Measurements from ENCODE around the gene FADS6. TPM values are rescaled to one million over a fixed set of nuclear protein-coding genes. Genes with fewer than 3 reads are reported as not detected.

Gene FADS6
- total and polyA plus RNA-seq, 10 of the 15 experiments (the other 5 are each of a cell fraction or from before 2014, with no cell fraction given): not detected

DNA sequence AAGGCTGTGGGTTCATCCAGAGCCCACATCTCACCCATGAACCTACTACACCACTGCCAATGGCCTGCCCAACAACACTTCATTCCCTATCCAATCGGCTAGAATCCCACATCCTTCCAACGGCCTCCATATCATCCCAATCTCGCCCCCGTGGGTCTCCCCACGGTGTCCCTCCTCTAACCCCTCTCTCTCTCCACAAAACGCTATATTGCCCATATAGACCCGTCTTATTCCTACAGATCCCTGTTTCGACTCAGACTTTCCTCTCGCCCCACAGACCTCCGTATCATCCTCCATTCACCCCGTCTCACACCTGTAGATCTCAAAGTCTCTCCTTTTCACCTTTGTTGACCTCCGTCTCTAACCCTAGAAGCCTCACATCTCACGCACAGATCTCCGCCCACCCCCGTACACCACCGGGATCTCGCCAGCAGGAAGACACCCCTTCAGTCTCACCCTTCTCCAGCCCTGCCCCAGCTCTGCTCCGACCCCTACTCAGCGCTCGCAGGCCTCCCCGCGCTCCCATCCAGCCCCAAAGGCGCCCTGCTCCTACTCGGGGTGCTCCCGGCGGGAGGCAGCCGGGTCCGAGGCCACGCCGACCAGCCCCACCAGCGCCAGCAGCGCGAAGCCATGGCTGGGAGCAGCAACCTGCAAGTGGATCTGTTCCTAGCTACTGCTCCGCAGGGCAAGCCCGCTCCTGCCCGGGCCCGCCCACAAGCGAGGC lies 21.0 kb downstream of the FADS6 start, which contains the start of gene FDXR (continued):
- TF ChIP-seq, protein P1, sequence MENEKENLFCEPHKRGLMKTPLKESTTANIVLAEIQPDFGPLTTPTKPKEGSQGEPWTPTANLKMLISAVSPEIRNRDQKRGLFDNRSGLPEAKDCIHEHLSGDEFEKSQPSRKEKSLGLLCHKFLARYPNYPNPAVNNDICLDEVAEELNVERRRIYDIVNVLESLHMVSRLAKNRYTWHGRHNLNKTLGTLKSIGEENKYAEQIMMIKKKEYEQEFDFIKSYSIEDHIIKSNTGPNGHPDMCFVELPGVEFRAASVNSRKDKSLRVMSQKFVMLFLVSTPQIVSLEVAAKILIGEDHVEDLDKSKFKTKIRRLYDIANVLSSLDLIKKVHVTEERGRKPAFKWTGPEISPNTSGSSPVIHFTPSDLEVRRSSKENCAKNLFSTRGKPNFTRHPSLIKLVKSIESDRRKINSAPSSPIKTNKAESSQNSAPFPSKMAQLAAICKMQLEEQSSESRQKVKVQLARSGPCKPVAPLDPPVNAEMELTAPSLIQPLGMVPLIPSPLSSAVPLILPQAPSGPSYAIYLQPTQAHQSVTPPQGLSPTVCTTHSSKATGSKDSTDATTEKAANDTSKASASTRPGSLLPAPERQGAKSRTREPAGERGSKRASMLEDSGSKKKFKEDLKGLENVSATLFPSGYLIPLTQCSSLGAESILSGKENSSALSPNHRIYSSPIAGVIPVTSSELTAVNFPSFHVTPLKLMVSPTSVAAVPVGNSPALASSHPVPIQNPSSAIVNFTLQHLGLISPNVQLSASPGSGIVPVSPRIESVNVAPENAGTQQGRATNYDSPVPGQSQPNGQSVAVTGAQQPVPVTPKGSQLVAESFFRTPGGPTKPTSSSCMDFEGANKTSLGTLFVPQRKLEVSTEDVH (IDR thresholded peaks at IDR 0.05; ENCODE audit: low read depth, partially characterized antibody): no peak
- TF ChIP-seq NFXL1 (IDR thresholded peaks at IDR 0.05; ENCODE audit: borderline replicate concordance): no peak
- TF ChIP-seq, protein P2, sequence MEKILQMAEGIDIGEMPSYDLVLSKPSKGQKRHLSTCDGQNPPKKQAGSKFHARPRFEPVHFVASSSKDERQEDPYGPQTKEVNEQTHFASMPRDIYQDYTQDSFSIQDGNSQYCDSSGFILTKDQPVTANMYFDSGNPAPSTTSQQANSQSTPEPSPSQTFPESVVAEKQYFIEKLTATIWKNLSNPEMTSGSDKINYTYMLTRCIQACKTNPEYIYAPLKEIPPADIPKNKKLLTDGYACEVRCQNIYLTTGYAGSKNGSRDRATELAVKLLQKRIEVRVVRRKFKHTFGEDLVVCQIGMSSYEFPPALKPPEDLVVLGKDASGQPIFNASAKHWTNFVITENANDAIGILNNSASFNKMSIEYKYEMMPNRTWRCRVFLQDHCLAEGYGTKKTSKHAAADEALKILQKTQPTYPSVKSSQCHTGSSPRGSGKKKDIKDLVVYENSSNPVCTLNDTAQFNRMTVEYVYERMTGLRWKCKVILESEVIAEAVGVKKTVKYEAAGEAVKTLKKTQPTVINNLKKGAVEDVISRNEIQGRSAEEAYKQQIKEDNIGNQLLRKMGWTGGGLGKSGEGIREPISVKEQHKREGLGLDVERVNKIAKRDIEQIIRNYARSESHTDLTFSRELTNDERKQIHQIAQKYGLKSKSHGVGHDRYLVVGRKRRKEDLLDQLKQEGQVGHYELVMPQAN (conservative IDR thresholded peaks at IDR 0.05): peak; percentile 64; the same call in 1 of the 2 replicates
- no peak for TF ChIP-seq EED (IDR thresholded peaks at IDR 0.05; ENCODE audit: low read depth)
- TF ChIP-seq NBN (IDR thresholded peaks at IDR 0.05): peak; percentile 27; the same call in 1 of the 2 replicates
- TF ChIP-seq EZH2 (IDR thresholded peaks at IDR 0.05; ENCODE audit: borderline replicate concordance, control insufficient read depth, low read depth, low read length): no peak
- no peak for TF ChIP-seq PAX5 (IDR thresholded peaks at IDR 0.05; ENCODE audit: borderline replicate concordance, low read depth, low read length)
- TF ChIP-seq BCL11A (IDR thresholded peaks at IDR 0.05; ENCODE audit: low read depth, low read length): no peak
- peak; percentile 37 for TF ChIP-seq RELA (IDR thresholded peaks at IDR 0.05; ENCODE audit: borderline replicate concordance, partially characterized antibody)
- TF ChIP-seq JUNB (IDR thresholded peaks at IDR 0.05): no peak
- no peak for TF ChIP-seq NFYB (IDR thresholded peaks at IDR 0.05; ENCODE audit: insufficient read depth, low read depth, low read length)
- no peak for TF ChIP-seq JUND (IDR thresholded peaks at IDR 0.05; ENCODE audit: low read depth, low read length)
- TF ChIP-seq SMARCA5 (IDR thresholded peaks at IDR 0.05): peak; percentile 18; the same call in 1 of the 2 replicates

Data from GM12878 (cell line).